G401 (cell line): Measurements from ENCODE around the gene FHL5. TPM values are rescaled to one million over a fixed set of nuclear protein-coding genes. Genes with fewer than 3 reads are reported as not detected.
"Not testable (repeated sequence)": the region's sequence is repeated elsewhere in the genome, so short reads cannot be mapped to it uniquely, and the experiment has no call there.

Experiments used
- DNase-seq: peaks from one replicate; pipeline ENCODE4 v3.0.0-alpha.2; 2015; ENCODE audit warnings: low spot score
- in situ Hi-C: cut with HindIII; loops from 2 replicates; pipeline ENCODE4 v1.10.0; 2016; ENCODE audit warnings: low sequenced_read_pairs, mixed read lengths
- total RNA-seq: library from RNA; depleted of rRNA; stranded (reverse); fragments of >200 nt; shearing (Covaris generic); gene quantifications from 2 replicates; pipeline ENCODE4 v1.2.3, GENCODE V29; 2014; rRNA removed

FHL5 gene
- total RNA-seq = not detected in 2 replicates

GRCh38 chr6:96562886-96563285 is at the start of gene FHL5:
Gene FHL5 (plus strand): TSS chr6:96563128. CDS start chr6:96603614, 40,486 bp downstream.
- no peak for DNase-seq
- in situ Hi-C loops = no loop called here

- in situ Hi-C loops = no loop called here
- DNase-seq = no peak
These were observed 42.5 kb upstream of the FHL5 start for GRCh38 chr6:96520171-96521115.

- no peak for DNase-seq
- in situ Hi-C loops = no loop called here
These were observed 41.7 kb upstream of the FHL5 start for GRCh38 chr6:96521306-96521643.

- in situ Hi-C loops = no loop called here
- DNase-seq = peak; percentile 93
These were observed 41.1 kb upstream of the FHL5 start, which contains the start of gene UFL1 for GRCh38 chr6:96521644-96522464. Gene UFL1 (plus strand): TSS chr6:96521806. CDS start chr6:96521874, 68 bp downstream.

- in situ Hi-C loops = no loop called here
- DNase-seq = peak; percentile 49
These were observed 40.4 kb upstream of the FHL5 start for GRCh38 chr6:96522465-96523009.

GRCh38 chr6:96528193-96528592 is 34.7 kb upstream of the FHL5 start:
- DNase-seq = no peak
- in situ Hi-C loops = no loop called here

GRCh38 chr6:96532399-96532798 is 30.5 kb upstream of the FHL5 start:
- in situ Hi-C loops = no loop called here
- DNase-seq = no peak

GRCh38 chr6:96537726-96538125 is 25.2 kb upstream of the FHL5 start:
- no peak for DNase-seq
- in situ Hi-C loops = no loop called here

GRCh38 chr6:96542702-96543101 is 20.2 kb upstream of the FHL5 start:
- in situ Hi-C loops = no loop called here

GRCh38 chr6:96545882-96546281 is 17.0 kb upstream of the FHL5 start:
- no peak for DNase-seq
- in situ Hi-C loops = no loop called here

More at GRCh38 chr6:96542702-96543101, 20.2 kb upstream of the FHL5 start:
- peak; percentile 8 for DNase-seq

- in situ Hi-C loops = no loop called here
- no peak for DNase-seq
These were observed 15.3 kb upstream of the FHL5 start for GRCh38 chr6:96547654-96548053.

GRCh38 chr6:96554558-96554957 is 8.4 kb upstream of the FHL5 start:
- in situ Hi-C loops = no loop called here

GRCh38 chr6:96559740-96560139 is 3.2 kb upstream of the FHL5 start:
- DNase-seq, in situ Hi-C loops: not testable (repeated sequence)

More at GRCh38 chr6:96554558-96554957, 8.4 kb upstream of the FHL5 start:
- DNase-seq = no peak

GRCh38 chr6:96563853-96564252 is 925 bp downstream of the FHL5 start:
- no peak for DNase-seq
- in situ Hi-C loops = no loop called here

GRCh38 chr6:96570053-96570452 is 7.1 kb downstream of the FHL5 start:
- DNase-seq = no peak
- in situ Hi-C loops = no loop called here

- in situ Hi-C loops = no loop called here
- no peak for DNase-seq
These were observed 8.6 kb downstream of the FHL5 start for GRCh38 chr6:96571551-96571950.

GRCh38 chr6:96575359-96575758 is 12.4 kb downstream of the FHL5 start:
- in situ Hi-C loops = no loop called here
- peak; percentile 23 for DNase-seq

- no peak for DNase-seq
- in situ Hi-C loops = no loop called here
These were observed 13.3 kb downstream of the FHL5 start for GRCh38 chr6:96576221-96576620.

- in situ Hi-C loops = no loop called here
These were observed 19.1 kb downstream of the FHL5 start for GRCh38 chr6:96582021-96582420.

GRCh38 chr6:96582436-96582835 is 19.5 kb downstream of the FHL5 start:
- in situ Hi-C loops = no loop called here
- DNase-seq = no peak

More at GRCh38 chr6:96582021-96582420, 19.1 kb downstream of the FHL5 start:
- no peak for DNase-seq
